ENCODE data around the gene ETV5.

Gene ETV5

DNA sequence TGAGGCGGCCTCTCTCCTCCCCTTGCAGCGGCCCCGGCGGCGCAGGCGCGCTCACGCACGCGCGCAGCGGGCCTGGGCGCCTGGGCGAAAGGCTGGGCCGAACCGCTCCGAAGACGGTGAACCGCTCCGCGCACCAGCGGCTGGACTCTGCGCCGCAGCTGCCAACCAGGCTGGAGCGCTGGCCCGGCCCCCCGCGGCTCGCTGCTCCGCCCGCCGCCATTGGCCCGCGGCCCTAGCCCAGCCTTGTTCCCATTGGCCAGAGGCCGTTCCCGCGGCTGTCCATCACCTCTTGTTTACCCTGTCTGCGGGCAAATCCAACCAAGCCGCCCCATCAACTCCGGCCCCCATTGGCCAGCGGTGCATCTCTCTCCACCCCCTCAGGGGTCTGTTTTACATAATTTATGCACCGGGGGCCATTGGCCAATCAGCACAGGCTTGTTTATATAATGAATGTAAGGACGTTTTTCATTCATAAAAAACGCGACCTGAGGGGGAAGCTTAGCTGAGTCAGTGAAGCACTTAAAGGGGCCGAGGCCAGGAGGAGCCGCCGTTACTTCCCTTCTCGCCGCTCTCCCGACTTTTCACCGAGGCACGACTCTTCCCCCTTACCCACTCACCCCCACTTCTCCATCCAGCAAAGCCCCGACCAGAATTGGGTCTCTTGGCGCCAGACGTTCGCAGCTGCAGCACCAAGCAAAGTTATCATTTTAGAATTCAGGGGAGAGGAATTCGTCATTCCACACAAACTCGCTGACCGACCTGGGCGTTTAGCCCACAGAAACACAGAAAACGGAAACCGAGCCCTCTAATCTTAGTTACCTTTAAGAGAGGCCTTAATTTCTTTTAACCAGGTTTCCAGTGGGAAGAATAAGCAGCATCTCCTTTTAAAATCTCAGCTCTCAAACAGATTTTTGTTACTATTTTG is at the start of gene ETV5:
Gene ETV5 (minus strand): TSS at position 149 of the 925 bp plus-strand sequence. CDS start 3,221 bp downstream, outside the sequence.
- peak; percentile 51 to 75 (median 51) for DNase-seq (ENCODE audit: low read depth in 3 of 3, low spot score in 1 of 3)

DNA sequence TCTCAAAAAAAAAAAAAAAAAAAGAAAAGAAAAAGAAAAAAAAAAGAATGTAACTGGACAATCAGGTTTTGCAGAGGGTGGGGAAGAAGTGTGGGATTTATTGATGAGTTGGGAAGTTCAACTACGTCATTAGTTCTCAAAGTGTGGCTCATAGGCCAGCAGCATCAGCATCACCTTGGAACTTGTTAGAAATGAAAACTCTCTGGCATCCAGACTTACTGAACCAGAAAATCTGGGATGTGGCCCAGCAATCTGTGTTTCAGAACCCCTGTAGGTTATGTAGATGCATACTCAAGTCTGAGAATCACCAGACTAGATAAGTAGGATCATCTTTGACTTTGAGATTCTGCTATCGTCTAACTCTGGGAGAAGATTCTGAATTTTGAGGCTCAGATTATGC is 45.8 kb upstream of the ETV5 start:
- DNase-seq (ENCODE audit: low read depth in 3 of 3, low spot score in 1 of 3) = no peak

DNA sequence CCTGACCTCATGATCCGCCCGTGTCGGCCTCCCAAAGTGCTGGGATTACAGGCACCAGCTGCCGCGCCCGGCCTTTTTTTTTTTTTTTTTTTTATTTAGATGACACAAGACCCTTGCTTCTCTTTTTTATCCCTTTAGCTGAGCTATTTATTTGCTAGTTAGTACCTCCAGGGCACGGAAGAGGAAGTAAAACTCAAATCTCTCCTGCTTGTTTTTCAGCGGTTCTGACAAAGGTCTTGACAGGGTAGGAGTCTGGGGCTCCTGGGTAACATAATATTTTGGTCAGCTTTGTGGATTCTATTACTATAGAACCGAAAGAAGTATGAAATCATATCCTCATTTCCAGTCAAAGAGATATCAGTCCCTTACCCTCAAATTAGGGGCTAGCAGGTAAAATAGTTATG is 44.0 kb upstream of the ETV5 start:
- DNase-seq (ENCODE audit: low read depth in 3 of 3, low spot score in 1 of 3) = no peak

DNA sequence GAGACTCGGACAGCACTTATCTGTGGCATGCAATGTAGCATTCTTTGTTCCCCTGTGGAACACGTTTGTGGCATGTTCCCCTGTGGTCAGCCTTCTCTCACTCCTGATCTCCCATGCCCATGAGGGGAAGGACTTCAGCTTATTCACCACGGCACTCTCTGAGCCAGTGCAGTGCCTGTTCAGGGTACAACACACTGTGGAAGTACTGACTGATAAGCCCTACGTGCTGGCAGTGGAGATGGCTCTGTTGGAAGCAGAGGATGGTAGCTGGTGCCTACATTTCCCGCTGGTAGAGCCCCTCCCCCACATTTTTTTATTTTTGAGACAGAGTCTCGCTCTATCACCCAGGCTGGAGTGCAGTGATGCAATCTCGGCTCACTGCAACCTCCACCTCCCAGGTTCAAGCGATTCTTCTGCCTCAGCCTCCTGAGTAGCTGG is 43.5 kb upstream of the ETV5 start:
- no peak for DNase-seq (ENCODE audit: low read depth in 3 of 3, low spot score in 1 of 3)

DNA sequence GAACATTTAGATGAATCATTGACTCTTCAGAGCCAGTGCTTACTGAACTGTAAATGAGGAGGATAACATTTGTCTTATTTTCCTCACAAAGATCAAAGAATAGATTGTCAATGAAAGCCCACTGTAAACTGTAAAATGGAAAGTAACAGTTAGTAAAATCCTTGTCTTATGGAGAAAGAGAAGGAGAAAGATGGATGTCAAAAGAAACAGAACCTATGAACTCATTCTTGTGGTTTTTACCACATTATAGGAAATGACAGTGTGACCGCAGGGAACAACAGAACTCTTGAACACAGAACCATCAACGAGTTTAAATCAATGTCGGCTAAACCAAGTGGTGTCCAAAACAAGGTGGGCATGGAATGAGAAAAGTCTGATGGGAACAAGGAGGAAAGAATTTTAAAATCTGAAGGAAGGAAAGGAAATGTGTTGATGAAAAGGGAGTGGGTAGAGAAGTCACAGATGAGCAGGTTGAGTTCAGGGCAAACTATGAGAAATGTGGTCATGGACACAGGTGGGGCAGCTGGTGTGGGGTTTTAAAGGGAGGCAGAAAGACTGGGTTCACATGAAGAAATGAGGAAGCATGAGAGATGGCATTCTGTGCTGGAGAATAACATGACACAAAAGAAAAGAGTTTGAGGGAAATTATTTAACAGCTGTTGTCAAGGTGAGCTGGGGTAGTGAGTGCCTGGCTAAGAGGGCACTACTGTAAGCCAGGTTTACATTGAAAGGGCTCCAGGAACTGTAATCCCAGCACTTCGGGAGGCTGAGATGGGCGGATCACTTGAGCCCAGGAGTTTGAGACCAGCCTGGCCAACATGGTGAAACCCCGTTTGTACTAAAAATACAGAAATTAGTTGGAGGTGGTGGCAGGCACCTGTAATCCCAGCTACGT is 42.4 kb upstream of the ETV5 start:
- no peak for DNase-seq (ENCODE audit: low read depth in 3 of 3, low spot score in 1 of 3)

DNA sequence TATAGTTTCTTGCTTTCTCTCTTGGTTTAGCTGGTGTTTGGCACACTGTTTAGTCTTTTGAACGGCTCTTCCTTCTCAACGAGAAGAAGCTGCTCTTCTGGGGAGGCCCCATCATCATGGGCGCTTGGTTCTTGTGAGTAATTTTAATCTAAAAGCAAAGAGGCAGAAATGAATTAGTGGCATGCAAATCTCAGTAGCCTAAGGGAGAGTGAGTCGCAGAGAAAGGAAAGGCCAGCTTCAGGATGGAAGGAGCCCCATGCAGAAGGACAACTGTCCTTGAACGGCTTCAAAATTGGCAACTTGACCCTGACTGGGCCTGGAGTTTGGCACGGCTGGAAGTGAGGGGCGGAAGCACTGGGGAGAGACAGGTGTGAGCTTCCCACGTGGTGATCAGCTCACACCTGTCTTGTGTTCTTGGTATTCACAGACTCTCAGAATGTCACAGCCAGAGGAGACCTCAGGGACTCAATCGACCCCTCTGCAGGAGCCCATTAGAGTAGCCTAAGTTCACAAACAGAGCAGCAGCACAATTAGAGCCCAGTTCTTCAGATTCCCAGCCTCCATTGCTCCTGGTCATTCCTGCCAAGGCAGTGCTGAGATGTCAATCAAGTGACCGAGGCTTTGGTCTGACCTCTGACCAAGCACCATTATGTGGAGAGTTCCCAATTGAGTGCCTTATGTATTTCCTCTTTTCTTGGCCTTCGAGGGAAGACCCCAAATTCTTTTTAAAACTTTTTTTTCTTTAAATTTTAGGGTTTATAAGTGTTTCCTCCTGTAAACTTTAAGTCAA is 41.3 kb upstream of the ETV5 start:
- DNase-seq (ENCODE audit: low read depth in 3 of 3, low spot score in 1 of 3) = no peak

DNA sequence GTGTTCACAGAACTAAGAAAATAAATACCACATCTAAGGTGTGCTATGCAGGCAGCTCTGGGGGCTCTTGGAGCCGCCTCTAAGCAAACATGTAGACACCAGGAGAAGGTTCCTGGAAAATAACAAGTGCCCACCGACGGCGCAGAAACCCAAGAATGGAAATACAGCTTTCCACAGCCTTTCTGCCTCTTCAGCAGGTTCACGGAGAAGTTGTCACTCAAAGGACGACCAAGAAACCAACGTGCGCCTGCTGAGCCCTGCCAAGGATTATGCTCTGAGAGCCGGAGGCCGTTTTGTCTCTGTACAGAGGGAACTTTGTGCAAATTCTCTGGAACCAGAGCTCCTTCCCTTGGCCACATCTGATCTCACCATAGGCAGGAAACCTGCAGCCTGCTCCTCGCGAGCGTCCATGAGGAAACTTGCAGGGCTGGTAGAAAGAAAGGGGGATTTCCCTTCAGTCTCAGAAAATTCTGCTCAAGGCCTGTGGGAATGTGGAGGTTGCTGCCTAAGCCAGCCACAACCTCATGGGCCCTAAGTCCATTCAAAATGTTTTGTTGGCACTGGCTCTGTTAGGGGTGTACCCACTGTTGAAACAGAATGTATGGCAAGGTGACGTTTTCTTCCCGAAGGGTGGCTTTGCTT is 40.6 kb upstream of the ETV5 start:
- no peak for DNase-seq (ENCODE audit: low read depth in 3 of 3, low spot score in 1 of 3)

DNA sequence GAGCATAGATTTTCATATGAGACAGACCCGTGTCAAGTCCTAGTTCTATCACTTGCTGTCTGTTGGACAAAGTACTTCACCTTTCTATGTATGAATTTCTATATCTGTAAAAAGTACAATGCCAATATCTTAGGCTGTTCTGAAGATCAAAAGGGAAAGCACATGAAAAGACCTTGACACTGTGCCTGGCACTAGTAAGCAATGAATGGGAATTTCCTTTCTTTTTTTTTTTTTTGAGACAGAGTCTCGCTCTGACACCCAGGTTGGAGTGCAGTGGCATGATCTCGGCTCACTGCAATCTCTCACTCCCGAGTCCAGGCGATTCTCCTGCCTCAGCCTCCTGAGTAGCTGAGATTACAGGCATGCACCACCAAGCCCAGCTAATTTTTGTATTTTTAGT is 35.4 kb upstream of the ETV5 start:
- no peak for DNase-seq (ENCODE audit: low read depth in 3 of 3, low spot score in 1 of 3)

DNA sequence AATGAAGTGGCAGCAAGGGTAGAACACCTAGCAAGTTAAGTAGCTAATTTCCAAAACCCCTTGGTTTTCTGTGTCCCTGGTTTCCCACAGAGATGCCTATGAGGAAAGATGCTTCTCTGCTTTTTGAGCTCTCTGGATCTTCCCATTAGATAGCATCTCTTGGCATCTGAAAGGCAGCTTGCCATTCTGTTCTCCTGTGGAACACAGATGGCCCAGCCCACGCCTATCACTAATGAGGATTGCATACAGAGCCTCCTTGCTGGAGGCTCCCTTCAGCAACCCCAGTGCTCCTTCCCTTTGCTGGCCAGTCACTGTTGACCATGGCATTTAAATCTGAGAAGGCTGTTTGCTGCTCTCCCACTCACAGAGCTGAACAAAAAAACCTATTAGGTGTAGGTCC is 34.4 kb upstream of the ETV5 start:
- DNase-seq (ENCODE audit: low read depth in 3 of 3, low spot score in 1 of 3) = no peak

DNA sequence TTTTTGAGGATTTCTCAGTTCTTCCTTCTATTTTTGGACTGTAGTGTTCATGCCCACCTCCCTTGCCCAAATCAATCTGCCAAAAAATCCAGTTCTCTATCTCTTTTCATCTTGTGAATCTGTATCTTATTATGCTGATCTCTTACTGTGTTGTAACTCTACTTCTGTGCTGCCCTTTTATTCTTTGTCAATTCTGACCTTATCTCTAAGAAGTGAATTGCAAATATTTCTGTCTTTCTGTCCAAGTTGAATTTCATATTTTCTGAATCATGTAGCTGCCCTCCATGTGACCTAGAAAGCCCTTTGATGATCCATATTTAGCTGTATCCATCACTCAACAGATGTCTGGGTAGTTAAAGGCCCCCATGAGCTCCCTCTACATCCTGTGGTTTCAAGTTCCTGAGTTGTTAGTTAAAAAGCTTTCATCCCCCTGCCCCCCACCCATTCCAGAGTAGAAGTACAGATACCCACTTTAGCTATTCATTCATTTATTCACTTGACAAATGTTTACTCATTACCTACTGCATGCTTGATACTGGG is 33.6 kb upstream of the ETV5 start:
- DNase-seq (ENCODE audit: low read depth in 3 of 3, low spot score in 1 of 3) = no peak

DNA sequence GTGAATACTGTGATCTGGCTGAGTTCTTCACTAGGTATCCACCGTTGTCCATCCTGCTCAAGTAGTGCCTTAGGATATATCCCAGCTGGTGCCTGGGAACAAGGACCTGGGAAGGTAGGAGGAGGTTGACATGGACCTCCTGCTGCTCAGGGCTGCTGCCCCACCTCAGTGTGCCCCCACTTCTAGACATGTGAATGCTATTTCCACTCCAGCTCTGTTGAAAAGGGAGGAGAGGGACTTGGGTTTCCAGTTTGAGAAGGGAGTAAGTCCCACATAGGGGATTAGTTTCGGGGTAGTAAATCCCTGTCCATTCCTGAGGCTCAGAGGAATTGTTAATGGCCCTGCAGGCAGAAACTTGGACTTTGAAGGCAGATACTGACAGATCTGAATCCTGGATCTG is 32.9 kb upstream of the ETV5 start:
- DNase-seq (ENCODE audit: low read depth in 3 of 3, low spot score in 1 of 3) = no peak

DNA sequence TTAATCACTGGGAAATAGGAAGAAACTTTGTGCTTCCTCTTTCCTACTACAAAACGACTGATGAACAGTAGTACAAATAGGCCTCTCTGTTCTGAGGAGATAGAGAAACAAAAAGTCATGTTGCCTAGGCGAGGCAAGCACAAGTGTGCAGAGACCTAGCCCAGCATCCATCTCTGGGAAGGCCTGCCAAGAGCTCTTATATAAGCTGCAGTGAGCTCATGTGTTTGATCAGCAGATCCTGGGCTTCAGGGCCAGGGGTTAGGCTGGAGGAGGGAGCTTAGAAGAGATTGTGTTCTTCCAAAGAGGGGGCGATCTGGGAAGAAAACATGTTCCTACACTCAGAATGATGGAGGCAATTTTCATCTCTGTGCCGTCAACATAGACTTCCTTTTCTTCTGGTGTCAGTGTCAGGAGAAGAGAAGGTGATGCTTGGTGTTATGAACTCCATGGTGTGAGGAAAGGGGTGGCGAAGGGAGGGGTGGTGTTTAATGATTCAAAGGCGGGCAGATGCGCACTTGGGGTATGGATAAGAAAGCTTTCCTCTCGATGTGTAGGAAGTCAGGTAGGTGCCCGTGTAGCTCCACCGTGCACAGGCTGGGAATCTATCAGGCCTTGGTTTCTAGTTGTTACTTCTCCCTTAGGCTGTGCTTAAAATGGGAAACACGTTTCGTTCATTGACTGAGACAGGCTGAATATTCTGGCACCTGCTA is 29.5 kb upstream of the ETV5 start:
- DNase-seq (ENCODE audit: low read depth in 3 of 3, low spot score in 1 of 3) = no peak

DNA sequence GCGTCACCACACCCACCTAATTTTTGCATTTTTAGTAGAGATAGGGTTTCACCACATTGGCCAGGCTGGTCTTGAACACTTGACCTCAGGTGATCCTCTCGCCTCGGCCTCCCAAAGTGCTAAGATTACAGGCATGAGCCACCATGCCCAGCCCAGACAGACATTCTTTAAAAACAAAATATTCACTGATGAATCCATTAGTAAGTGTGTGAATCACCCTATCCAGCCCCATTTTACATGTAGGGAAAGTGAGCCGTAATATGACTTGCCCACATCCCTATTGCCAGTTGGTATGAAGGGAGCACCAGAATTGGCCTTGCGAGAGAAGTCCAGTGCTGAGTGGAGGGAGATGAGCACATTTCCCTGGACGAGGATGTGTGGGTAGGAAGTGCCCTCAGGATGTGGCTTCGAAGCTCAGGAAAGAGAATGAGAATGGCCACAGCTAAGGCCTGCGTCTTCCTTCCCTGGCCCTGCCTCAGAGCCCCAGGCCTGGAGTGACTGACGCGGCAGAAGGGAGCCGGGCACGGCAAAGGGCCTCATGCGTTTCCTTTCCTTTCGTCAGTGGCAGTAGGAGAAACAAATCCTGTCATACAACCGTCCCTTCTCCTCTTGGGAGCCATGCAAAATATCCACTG is 28.3 kb upstream of the ETV5 start:
- no peak for DNase-seq (ENCODE audit: low read depth in 3 of 3, low spot score in 1 of 3)

DNA sequence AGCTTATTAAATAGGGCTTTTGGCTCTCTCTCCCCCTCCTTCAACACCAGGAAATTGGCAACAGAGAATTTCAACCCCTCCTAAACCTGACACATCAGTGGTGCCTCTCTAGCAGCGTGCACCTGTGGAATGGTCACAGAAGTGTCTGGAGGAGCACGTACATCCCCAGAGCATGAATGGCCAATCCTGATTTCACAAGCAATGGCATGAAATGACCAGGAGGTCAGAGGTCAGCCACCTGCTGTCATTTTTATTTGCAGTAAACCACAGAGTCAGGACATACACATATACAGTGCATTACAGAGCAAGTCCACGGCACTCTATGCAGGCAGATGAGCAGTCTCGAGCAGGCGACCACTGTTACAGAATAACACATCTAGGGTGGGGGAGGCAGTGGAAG is 25.1 kb upstream of the ETV5 start:
- no peak for DNase-seq (ENCODE audit: low read depth in 3 of 3, low spot score in 1 of 3)

DNA sequence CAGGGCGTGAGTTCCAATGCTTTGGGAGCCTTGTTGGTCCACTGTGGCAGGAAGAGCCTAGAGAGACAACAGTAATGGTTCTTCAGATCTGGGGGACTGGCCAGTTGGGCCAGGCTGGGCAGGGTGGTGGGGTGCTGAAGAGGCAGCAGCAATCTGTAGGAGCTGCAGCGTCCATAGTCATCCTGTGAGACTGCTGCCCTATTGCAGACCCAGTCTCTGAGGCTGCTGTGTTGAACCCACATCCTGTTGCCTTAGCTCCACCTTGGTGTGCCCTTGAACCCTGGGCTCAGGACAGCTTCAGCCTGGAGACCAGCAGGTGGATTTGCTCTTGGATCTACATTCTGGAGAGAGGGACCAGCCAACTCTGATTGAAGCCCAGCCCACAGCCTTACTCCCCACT is 23.6 kb upstream of the ETV5 start:
- DNase-seq (ENCODE audit: low read depth in 3 of 3, low spot score in 1 of 3) = no peak

DNA sequence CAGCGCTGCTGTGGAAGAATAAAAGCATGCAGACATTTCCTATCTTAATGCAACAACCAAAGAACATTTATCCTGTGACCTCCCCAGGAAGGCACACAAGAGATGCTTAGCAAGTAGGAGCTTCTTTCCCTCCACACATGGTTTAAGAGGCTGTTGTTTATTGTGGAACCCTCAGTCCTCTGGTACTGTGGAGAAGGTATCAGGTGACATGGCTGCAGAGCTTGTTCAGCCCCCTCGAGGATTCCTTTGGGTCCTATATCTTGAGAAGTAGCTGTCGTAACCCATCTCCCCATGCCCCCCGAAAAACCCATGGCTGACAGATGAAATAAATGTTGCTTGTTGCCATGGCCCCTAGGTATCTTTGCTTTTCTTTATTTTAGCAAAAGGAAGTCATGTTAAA is 20.3 kb upstream of the ETV5 start:
- DNase-seq (ENCODE audit: low read depth in 3 of 3, low spot score in 1 of 3) = no peak

DNA sequence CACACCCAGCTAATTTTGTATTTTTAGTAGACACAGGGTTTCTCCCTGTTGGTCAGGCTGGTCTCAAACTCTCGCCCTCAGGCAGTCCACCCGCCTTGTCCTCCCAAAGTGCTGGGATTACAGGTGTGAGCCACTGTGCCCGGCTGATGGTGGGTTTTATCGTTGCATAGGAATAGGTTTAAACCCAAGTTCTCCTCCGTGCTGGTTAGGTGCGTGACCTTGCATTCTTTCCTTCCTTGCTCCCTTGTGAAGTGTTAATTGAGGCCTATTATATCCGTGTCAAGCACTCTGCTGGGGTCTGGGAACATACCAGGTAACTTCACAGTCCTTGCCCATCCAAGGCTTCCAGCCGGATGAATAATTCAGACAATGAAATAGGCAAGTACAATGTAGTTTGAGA is 19.3 kb upstream of the ETV5 start:
- no peak for DNase-seq (ENCODE audit: low read depth in 3 of 3, low spot score in 1 of 3)

DNA sequence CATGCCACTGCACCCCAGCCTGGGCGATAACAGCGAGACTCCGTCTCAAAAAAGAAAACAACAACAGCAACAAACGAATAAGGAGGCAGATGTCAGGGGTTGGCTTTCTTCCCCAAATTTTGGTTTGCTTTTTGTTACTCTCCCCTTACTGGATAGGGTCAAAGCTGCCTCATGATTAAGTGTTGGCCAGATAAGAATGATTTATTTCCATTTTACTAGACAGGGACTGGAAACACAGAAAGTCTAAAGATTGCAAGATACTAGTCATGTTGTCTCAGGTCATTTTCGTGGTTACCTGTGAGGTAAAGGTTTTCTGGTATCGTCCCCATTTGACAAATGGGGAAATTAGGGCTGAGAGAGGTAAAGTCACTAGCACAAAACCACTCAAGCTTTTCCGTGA is 18.6 kb upstream of the ETV5 start:
- DNase-seq (ENCODE audit: low read depth in 3 of 3, low spot score in 1 of 3) = no peak

DNA sequence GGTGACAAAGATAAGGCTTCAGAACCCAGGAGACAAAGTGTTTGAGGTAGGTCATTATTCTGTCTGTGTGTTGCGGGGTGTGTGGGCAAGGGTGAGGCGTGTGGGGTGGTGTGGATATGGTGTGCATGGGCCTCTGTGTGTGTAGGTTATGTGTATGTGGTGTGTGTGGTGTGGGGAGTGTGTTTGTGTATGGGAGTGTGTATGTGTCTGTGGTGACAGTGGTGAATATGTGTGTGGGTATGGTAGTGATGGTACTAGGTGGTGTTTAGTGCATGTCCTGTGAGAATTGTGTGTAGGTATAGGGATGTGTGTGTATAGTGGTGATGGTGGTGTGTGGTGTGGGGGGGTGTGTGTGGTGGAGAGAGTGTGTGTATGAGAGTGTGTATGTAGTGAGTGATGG is 16.2 kb upstream of the ETV5 start:
- DNase-seq (ENCODE audit: low read depth in 3 of 3, low spot score in 1 of 3) = no peak

Measured in stimulated activated CD4-positive, alpha-beta T cell treated with anti-CD3 and anti-CD28 coated beads, TNF-alpha, amount 100 ng/mL, for 1 hour (primary cell).